BE2C (cell line): ENCODE results near the gene LRRC14B.
"Not testable (repeated sequence)": the region's sequence is repeated elsewhere in the genome, so short reads cannot be mapped to it uniquely, and the experiment has no call there.

Source experiments
- DNase-seq: peaks from one replicate; pipeline ENCODE4 v3.0.0-alpha.2; 2020
- H3K27me3 ChIP-seq: fragments of 250-450 bp; sonication (Bioruptor Pico); 2 replicates; pipeline ENCODE4 v1.5.1; 2020; ENCODE audit warnings: mild to moderate bottlenecking
- H3K36me3 ChIP-seq: fragments of 250-450 bp; sonication (Bioruptor Pico); 2 replicates; pipeline ENCODE4 v1.5.1; 2020; ENCODE audit warnings: mild to moderate bottlenecking
- H3K4me1 ChIP-seq: fragments of 250-450 bp; sonication (Bioruptor Pico); 2 replicates; pipeline ENCODE4 v1.5.1; 2020
- H3K4me3 ChIP-seq: 2 replicates; pipeline ENCODE4 v1.5.1; 2011; ENCODE audit warnings: low read depth, low read length
- H3K9me3 ChIP-seq: fragments of 250-450 bp; sonication (Bioruptor Pico); 2 replicates; pipeline ENCODE4 v1.5.1; 2020
- CTCF ChIP-seq: IDR thresholded peaks from 2 replicates; pipeline ENCODE4 v1.5.1; 2012; ENCODE audit warnings: mild to moderate bottlenecking, low read depth, low read length

The LRRC14B gene

GRCh38 chr5:218457-219291 is 27.4 kb downstream of the LRRC14B start:
- DNase-seq: peak; percentile 40
- Histone ChIP-seq H3K27me3 (no peaks in the 10 kb centered on the region), H3K36me3 (peaks cover 9% of the 10 kb centered on the region; the same call in 1 of the 2 replicates), H3K4me3 (peak overlapping the region; percentile 93), H3K9me3 (no peaks in the 10 kb centered on the region; the same call in 1 of the 2 replicates), H3K4me1 (no peaks in the 10 kb centered on the region)
- TF ChIP-seq CTCF: no peak

GRCh38 chr5:219460-219863 is 28.2 kb downstream of the LRRC14B start:
- peak overlapping the region; percentile 93 for H3K4me3 ChIP-seq
- no peaks in the 10 kb centered on the region; the same call in 1 of the 2 replicates for H3K9me3 ChIP-seq
- H3K27me3 ChIP-seq: no peaks in the 10 kb centered on the region
- DNase-seq: no peak
- H3K4me1 ChIP-seq: no peaks in the 10 kb centered on the region
- no peak for TF ChIP-seq CTCF
- peaks cover 4% of the 10 kb centered on the region; the same call in 1 of the 2 replicates for H3K36me3 ChIP-seq

- Histone ChIP-seq H3K36me3 (peaks cover 7% of the 10 kb centered on the region), H3K4me1 (no peaks in the 10 kb centered on the region), H3K27me3 (no peaks in the 10 kb centered on the region), H3K4me3 (peak overlapping the region; percentile 93), H3K9me3 (no peaks in the 10 kb centered on the region; the same call in 1 of the 2 replicates)
- no peak for DNase-seq
- TF ChIP-seq CTCF: no peak
Observed at GRCh38 chr5:219991-220390, 28.7 kb downstream of the LRRC14B start.

- H3K36me3 ChIP-seq: peaks cover 19% of the 10 kb centered on the region
- H3K4me1 ChIP-seq, H3K9me3 ChIP-seq, DNase-seq, H3K27me3 ChIP-seq, H3K4me3 ChIP-seq: not testable (repeated sequence)
Observed at GRCh38 chr5:222951-223715, 31.8 kb downstream of the LRRC14B start.

GRCh38 chr5:223791-224190 is 32.5 kb downstream of the LRRC14B start:
- H3K27me3 ChIP-seq: no peaks in the 10 kb centered on the region
- H3K4me1 ChIP-seq: no peaks in the 10 kb centered on the region
- H3K4me3 ChIP-seq: no peak overlapping the region
- no peak for TF ChIP-seq CTCF
- DNase-seq: no peak
- H3K36me3 ChIP-seq: peaks cover 19% of the 10 kb centered on the region
- H3K9me3 ChIP-seq: no peaks in the 10 kb centered on the region; the same call in 1 of the 2 replicates

GRCh38 chr5:225334-225733 is 34.0 kb downstream of the LRRC14B start:
- Histone ChIP-seq H3K4me3 (no peak overlapping the region), H3K9me3 (no peaks in the 10 kb centered on the region; the same call in 1 of the 2 replicates), H3K4me1 (no peaks in the 10 kb centered on the region), H3K36me3 (peaks cover 20% of the 10 kb centered on the region), H3K27me3 (no peaks in the 10 kb centered on the region)
- no peak for DNase-seq
- no peak for TF ChIP-seq CTCF

GRCh38 chr5:227375-227774 is 36.1 kb downstream of the LRRC14B start:
- H3K27me3 ChIP-seq, H3K9me3 ChIP-seq, H3K4me3 ChIP-seq, DNase-seq, H3K4me1 ChIP-seq: not testable (repeated sequence)
- H3K36me3 ChIP-seq: peaks cover 25% of the 10 kb centered on the region
